Psoas muscle (tissue), 8 donors: ENCODE results near the gene PRR20G. TPM values are rescaled to one million over a fixed set of nuclear protein-coding genes. Genes with fewer than 3 reads are reported as not detected.

ENCODE experiments used
- ATAC-seq, 4 donors: fragments of 200-7000 bp; cut with Tn5 transposase; one replicate each; pipeline ENCODE4 v1.9.1; 2020; ENCODE audit warnings: moderate library complexity in 3 of 4, mild to moderate bottlenecking in 2 of 4
- DNase-seq, 2 donors: peaks; one replicate each; pipeline ENCODE4 v3.0.0-alpha.2; 2020
- H3K27ac ChIP-seq: fragments of 200-600 bp; one replicate; pipeline ENCODE4 v1.8.0; 2022
- H3K27me3 ChIP-seq, 3 donors: fragments of 200-600 bp in 1 of 3; one replicate each; pipeline versions ENCODE4 v1.6.1 to v1.8.0; 2013 to 2022; ENCODE audit warnings: low read length in 2 of 3, mild to moderate bottlenecking in 2 of 3, moderate library complexity in 1 of 3; ENCODE audit not compliant: insufficient read depth in 3 of 3
- H3K36me3 ChIP-seq, 2 donors: fragments of 200-600 bp in 1 of 2; one replicate each; pipeline versions ENCODE4 v1.6.1 to v1.8.0; 2013 to 2022; ENCODE audit warnings: low read depth in 1 of 2, mild to moderate bottlenecking in 1 of 2, moderate library complexity in 1 of 2; ENCODE audit not compliant: insufficient read depth in 1 of 2
- H3K4me1 ChIP-seq: fragments of 200-600 bp; one replicate; pipeline ENCODE4 v1.8.0; 2022
- H3K4me3 ChIP-seq: fragments of 200-600 bp; one replicate; pipeline ENCODE4 v1.8.0; 2022; ENCODE audit warnings: mild to moderate bottlenecking
- H3K9me3 ChIP-seq: fragments of 200-600 bp; one replicate; pipeline ENCODE4 v1.8.0; 2022
- WGBS, 3 donors: extraction: QIAGEN DNeasy Blood & Tissue Kit; methylation state at CpG; one replicate each; pipeline versions ENCODE4 v1.1.6 to v1.1.7; 2013; 5-methylcytosine and 5-hydroxymethylcytosine counted together
- intact Hi-C, 2 donors: fragments of 100-400 bp; cut with DNase I; formaldehyde crosslinking; loops; one replicate each; pipeline versions ENCODE4 v1.11.0 to v1.14.2; 2022
- long read RNA-seq, 2 donors: library from polyadenylated mRNA; unstranded; transcript quantifications; one replicate each; pipeline ENCODE4 v2.0.0, GENCODE V29; 2021
- polyA plus RNA-seq, 3 donors: library from polyadenylated mRNA; stranded (reverse); fragments of 200-250 nt; gene quantifications; one replicate each; pipeline ENCODE4 v1.2.3, GENCODE V29; 2013
- total RNA-seq, 4 donors: library from RNA; stranded (reverse); fragmentation: NEBNext Ultra II Directional in 2 of 4; extraction: Animal tissue kit (Norgen Biotek cat#: 25700) in 2 of 4; gene quantifications; one replicate each; pipeline versions ENCODE4 v1.2.1 to v1.2.4, GENCODE V29; 2021 to 2023
- TF ChIP-seq, protein P1 (sequence below): fragments of 200-600 bp; IDR thresholded peaks from one replicate; pipeline ENCODE4 v1.8.0; 2022; ENCODE audit warnings: antibody characterized with exemption
- donor health status: healthy with polysubstance abuse.
- donor health status: DM: no; HTN: no; CAD: no; lungs with moderate emphysema.
- donor health status: Bipolar disorder and iron deficiency.
- donor health status: healthy.
- donor health status: DM: yes; HTN: yes; CAD: no.
- donor health status: DM: no; HTN: no; CAD: no.
- donor health status: DM: no; HTN: no; CAD: no.
- donor health status: DM: yes; HTN: yes; CAD: no.

Gene PRR20G
- total RNA-seq, result not detected
- not detected for polyA plus RNA-seq
- long read RNA-seq, donor 1, result 0 reads
- long read RNA-seq, donor 2, result 0 reads

DNA sequence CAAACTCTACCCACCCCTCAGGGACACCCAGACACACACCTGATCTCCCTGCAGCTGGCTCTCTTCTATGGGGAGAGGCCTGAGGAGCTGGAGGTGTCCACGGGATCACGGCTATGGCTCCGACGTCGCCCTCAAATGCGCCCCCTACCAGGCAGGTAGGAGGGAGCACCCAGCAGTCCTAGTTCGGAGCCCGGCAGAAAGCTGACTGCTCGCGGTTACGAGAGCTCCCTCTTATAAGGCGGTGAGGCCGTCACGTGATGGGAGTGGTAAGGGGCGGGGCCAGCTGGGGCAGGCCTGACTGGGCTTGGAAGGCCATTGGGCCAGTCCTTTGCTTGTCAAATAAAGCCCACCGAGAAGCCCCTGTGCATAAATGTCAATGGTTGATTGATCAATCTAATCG, at the start of gene PRR20G:
Gene PRR20G, minus strand, starts transcription at position 207 of the 400 bp plus-strand sequence. CDS start 681 bp downstream, outside the sequence.
- TF ChIP-seq, protein P1, sequence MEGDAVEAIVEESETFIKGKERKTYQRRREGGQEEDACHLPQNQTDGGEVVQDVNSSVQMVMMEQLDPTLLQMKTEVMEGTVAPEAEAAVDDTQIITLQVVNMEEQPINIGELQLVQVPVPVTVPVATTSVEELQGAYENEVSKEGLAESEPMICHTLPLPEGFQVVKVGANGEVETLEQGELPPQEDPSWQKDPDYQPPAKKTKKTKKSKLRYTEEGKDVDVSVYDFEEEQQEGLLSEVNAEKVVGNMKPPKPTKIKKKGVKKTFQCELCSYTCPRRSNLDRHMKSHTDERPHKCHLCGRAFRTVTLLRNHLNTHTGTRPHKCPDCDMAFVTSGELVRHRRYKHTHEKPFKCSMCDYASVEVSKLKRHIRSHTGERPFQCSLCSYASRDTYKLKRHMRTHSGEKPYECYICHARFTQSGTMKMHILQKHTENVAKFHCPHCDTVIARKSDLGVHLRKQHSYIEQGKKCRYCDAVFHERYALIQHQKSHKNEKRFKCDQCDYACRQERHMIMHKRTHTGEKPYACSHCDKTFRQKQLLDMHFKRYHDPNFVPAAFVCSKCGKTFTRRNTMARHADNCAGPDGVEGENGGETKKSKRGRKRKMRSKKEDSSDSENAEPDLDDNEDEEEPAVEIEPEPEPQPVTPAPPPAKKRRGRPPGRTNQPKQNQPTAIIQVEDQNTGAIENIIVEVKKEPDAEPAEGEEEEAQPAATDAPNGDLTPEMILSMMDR, result no peak
- Histone ChIP-seq H3K27me3 (peaks cover 0 to 7% (median 0%) of the 10 kb centered on the region in 3 donors), H3K27ac (no peak within 1 kb of the TSS), H3K4me3 (no peak within 1 kb of the TSS), H3K9me3 (no peaks in the 10 kb centered on the region), H3K4me1 (no peaks in the 10 kb centered on the region), H3K36me3 (no peaks in the 10 kb centered on the region)
- DNase-seq (no peak), ATAC-seq (no peak)
- intact Hi-C loops, result no loop called here
- 80 to 84% (median 81%) methylated on average over 17 of the region's 17 CpGs for WGBS, 3 donors

DNA sequence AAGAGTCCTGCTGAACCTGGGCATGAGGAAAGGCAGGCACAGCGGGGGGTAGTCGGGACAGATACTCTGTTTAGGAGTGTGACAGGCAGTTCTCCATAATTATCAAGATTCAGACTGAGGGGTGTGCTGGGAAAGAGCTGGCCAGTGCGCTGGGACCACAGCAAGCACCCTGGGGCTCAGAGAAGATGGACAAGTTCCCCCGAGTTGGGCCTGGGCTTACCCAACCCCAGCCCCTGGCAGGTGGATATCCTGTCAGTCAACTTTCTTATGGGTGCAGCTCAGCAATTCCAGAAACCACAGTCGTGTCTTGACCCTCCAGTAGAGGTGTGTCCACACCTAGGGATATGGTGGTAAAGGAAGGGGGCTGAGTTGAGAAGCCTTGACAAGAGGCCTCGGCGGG, 49.2 kb upstream of the PRR20G start:
- TF ChIP-seq, protein P1, result no peak
- no peak for DNase-seq
- Histone ChIP-seq H3K9me3 (peaks cover 11% of the 10 kb centered on the region), H3K4me1 (no peaks in the 10 kb centered on the region), H3K4me3 (no peak overlapping the region), H3K27ac (no peak overlapping the region), H3K36me3 (no peaks in the 10 kb centered on the region), H3K27me3 (peaks cover 0 to 42% (median 8%) of the 10 kb centered on the region in 3 donors)
- intact Hi-C loops, result no loop called here
- WGBS, 3 donors, result 91% methylated on average over 7 of the region's 7 CpGs
- no peak for ATAC-seq

DNA sequence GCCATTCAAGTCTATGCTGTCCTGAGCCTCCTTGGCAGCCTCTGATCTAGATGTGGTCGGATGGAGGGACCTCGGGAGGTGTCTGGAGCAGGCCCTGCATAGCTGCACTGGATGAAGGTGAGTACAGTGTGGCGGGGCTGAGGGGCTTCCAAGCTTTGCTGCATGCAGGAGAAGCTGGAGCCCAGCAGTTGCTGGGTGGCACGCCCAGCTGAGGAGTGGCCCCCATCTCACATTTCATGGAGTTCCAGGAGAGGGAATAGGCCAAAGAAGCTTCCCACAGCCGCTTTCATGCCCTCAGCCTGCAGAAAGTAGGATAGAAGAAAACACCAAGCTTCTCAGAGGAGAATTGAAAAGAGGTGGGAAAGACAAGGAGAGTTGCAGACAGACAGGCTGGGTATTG, 48.3 kb upstream of the PRR20G start:
- peaks cover 0 to 37% (median 7%) of the 10 kb centered on the region in 3 donors for H3K27me3 ChIP-seq
- WGBS, 3 donors, result 62 to 67% (median 62%) methylated on average over 5 of the region's 5 CpGs
- intact Hi-C loops, result no loop called here
- H3K4me1 ChIP-seq, result no peaks in the 10 kb centered on the region
- DNase-seq (no peak), ATAC-seq (no peak)
- no peak overlapping the region for H3K4me3 ChIP-seq
- H3K27ac ChIP-seq, result no peak overlapping the region
- no peaks in the 10 kb centered on the region for H3K36me3 ChIP-seq
- peaks cover 17% of the 10 kb centered on the region for H3K9me3 ChIP-seq
- TF ChIP-seq, protein P1, result no peak

DNA sequence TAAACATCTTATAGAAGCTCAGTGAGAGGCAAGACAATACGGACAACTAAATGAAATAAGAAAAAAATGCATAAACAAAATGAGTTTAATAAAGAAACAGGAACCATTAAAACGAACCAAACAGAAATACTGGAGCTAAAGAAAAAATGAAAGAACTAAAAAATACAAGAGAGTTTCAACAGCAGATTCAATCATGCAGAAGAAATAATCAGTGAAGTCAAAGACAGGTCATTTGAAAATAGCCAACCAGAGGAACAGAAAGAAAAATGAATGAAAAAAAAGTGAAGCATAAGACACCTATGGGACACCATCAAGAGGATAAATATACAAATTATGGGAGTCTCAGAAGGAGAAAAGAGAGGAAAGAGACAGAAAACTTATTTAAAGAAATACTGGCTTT, 42.5 kb upstream of the PRR20G start:
- Histone ChIP-seq H3K4me3 (no peak overlapping the region), H3K9me3 (peaks cover 28% of the 10 kb centered on the region), H3K27ac (no peak overlapping the region), H3K36me3 (no peaks in the 10 kb centered on the region), H3K4me1 (no peaks in the 10 kb centered on the region), H3K27me3 (peaks cover 0 to 6% (median 0%) of the 10 kb centered on the region in 3 donors)
- DNase-seq, result no peak
- no peak for ATAC-seq
- 68 to 73% (median 72%) methylated on average over 2 of the region's 2 CpGs for WGBS, 3 donors
- intact Hi-C loops, result no loop called here
- TF ChIP-seq, protein P1, result no peak
